K562 (cell line): ENCODE results near the gene SUPT5H. TPM values are rescaled to one million over a fixed set of nuclear protein-coding genes. Genes with fewer than 3 reads are reported as not detected.

Experiments
- ATAC-seq: fragments of 200-7000 bp; cut with Tn5 transposase; 3 replicates; pipeline ENCODE4 v1.9.1; 2020; ENCODE audit warnings: moderate library complexity
- BruUV-seq: library from RNA; stranded (reverse); fragments of 400-500 nt; replicated peaks from 2 replicates; lab custom pipeline; 2021; lab: Mats Ljungman, UMichigan
- CTCF ChIA-PET: fragments of 300-600 bp; formaldehyde crosslinking; extraction: SDS; loops from one replicate; lab custom pipeline; 2021; ENCODE audit warnings: low intra/inter-chr PET ratio; lab: Yijun Ruan, JAX
- POLR2A ChIA-PET: fragments of 300-600, 350-650 bp; sonication (Branson Sonifier 250); formaldehyde crosslinking; extraction: SDS; loops from one replicate; lab custom pipeline; 2021; ENCODE audit warnings: antibody characterized with exemption, inconsistent platforms; lab: Yijun Ruan, JAX
- DNase-seq, 4 experiments: peaks; one replicate each; pipeline versions ENCODE4 v3.0.0 to v3.0.0-alpha.2; 2011 to 2018; ENCODE audit warnings: low spot score in 3 of 4, mixed read lengths in 3 of 4; ENCODE audit errors: extremely low read depth in 1 of 4
- FAIRE-seq: peaks from 2 replicates; lab custom pipeline; 2011; peaks lifted over from hg19 to GRCh38; lab: Jason Lieb, UNC
- H2AFZ ChIP-seq: 2 replicates; pipeline ENCODE4 v1.6.0; 2011; ENCODE audit warnings: low read depth, low read length, control low read depth, inconsistent platforms
- H3K27ac ChIP-seq: fragments of 200-600 bp; 3 replicates; pipeline ENCODE4 v1.8.0; 2011; ENCODE audit warnings: low read depth, mild to moderate bottlenecking, control low read depth, inconsistent platforms, low read length, moderate library complexity, mixed read lengths; ENCODE audit errors: extremely low read depth
- H3K27me3 ChIP-seq, 2 experiments: fragments of 300-600 bp in 1 of 2; 2 replicates in 1 of 2; 3 replicates in 1 of 2; pipeline versions ENCODE4 v1.6.0 to v1.8.0; 2011; ENCODE audit warnings: inconsistent platforms in 2 of 2, low read length in 2 of 2, mild to moderate bottlenecking in 1 of 2, mixed read lengths in 1 of 2, moderate library complexity in 1 of 2; ENCODE audit not compliant: control insufficient read depth in 2 of 2, insufficient read depth in 2 of 2
- H3K36me3 ChIP-seq: fragments of 300-600 bp; 3 replicates; pipeline ENCODE4 v1.8.0; 2011; ENCODE audit warnings: mild to moderate bottlenecking, low read length, inconsistent platforms; ENCODE audit not compliant: control insufficient read depth, insufficient read depth
- H3K4me1 ChIP-seq, 2 experiments: fragments of 200-600 bp in 1 of 2; replicated peaks in 1 of 2; 2 replicates in 1 of 2; 3 replicates in 1 of 2; pipeline versions ENCODE4 v1.5.1 to v1.8.0; 2011; ENCODE audit warnings: inconsistent platforms in 2 of 2, low read length in 2 of 2, mild to moderate bottlenecking in 1 of 2, mixed read lengths in 1 of 2, moderate library complexity in 1 of 2; ENCODE audit not compliant: control insufficient read depth in 2 of 2, insufficient read depth in 2 of 2
- H3K4me2 ChIP-seq: 2 replicates; pipeline ENCODE4 v1.6.1; 2011; ENCODE audit warnings: low read length, control low read depth, inconsistent platforms, mixed read lengths; ENCODE audit not compliant: insufficient read depth
- H3K4me3 ChIP-seq: fragments of 200-600 bp; sonication (generic), shearing (Covaris generic); 2 replicates; pipeline ENCODE4 v1.5.1; 2016; ENCODE audit warnings: control low read depth, inconsistent platforms
- H3K79me2 ChIP-seq: fragments of 200-600 bp; 3 replicates; pipeline ENCODE4 v1.8.0; 2011; ENCODE audit warnings: low read length, inconsistent platforms; ENCODE audit not compliant: control insufficient read depth, insufficient read depth
- H3K9ac ChIP-seq, 2 experiments: 2 replicates each; pipeline versions ENCODE4 v1.6.0 to v1.6.1; 2011; ENCODE audit warnings: low read depth in 2 of 2, low read length in 2 of 2, control low read depth in 1 of 2, inconsistent platforms in 1 of 2, mild to moderate bottlenecking in 1 of 2, mixed read lengths in 1 of 2; ENCODE audit not compliant: insufficient read depth in 1 of 2
- H3K9me1 ChIP-seq: one replicate; pipeline ENCODE4 v1.6.0; 2011; ENCODE audit warnings: inconsistent platforms, mild to moderate bottlenecking, low read length, moderate library complexity; ENCODE audit not compliant: control insufficient read depth, insufficient read depth
- H3K9me3 ChIP-seq: replicated peaks from 2 replicates; pipeline ENCODE4 v1.5.1; 2011; ENCODE audit warnings: low read depth, low read length, inconsistent platforms; ENCODE audit not compliant: control insufficient read depth, insufficient read depth
- H4K20me1 ChIP-seq: replicated peaks from 2 replicates; pipeline ENCODE4 v1.6.1; 2011; ENCODE audit warnings: low read length, inconsistent platforms, mixed read lengths; ENCODE audit not compliant: control insufficient read depth, insufficient read depth
- DDX20 ChIP-seq: fragments of 450-650 bp; IDR thresholded peaks from 2 replicates; pipeline ENCODE4 v1.6.1; 2016; ENCODE audit warnings: missing genetic modification characterization, low read depth, mild to moderate bottlenecking, missing compliant biosample characterization, moderate library complexity
- FOSL1 ChIP-seq: fragments of 200-800 bp; sonication (Bioruptor generic); conservative IDR thresholded peaks from 2 replicates; pipeline ENCODE4 v1.6.1; 2016; ENCODE audit warnings: missing genetic modification characterization, missing compliant biosample characterization
- HMGN3 ChIP-seq: IDR thresholded peaks from 2 replicates; pipeline ENCODE4 v1.6.1; 2011; ENCODE audit warnings: borderline replicate concordance, low read depth, mild to moderate bottlenecking, mixed read lengths, low read length; ENCODE audit not compliant: insufficient read length; ENCODE audit errors: extremely low read depth
- ILK ChIP-seq: fragments of 450-650 bp; IDR thresholded peaks from 2 replicates; pipeline ENCODE4 v1.6.1; 2016; ENCODE audit warnings: missing genetic modification characterization, low read depth, mild to moderate bottlenecking, missing compliant biosample characterization, moderate library complexity, borderline replicate concordance
- MEF2A ChIP-seq: IDR thresholded peaks from 2 replicates; pipeline ENCODE4 v1.6.1; 2011; ENCODE audit warnings: low read depth, mild to moderate bottlenecking, low read length, moderate library complexity; ENCODE audit not compliant: control insufficient read depth
- POLR2A ChIP-seq: fragments of 450-650 bp; conservative IDR thresholded peaks from 2 replicates; pipeline ENCODE4 v1.6.1; 2016
- POLR2AphosphoS2 ChIP-seq: IDR thresholded peaks from 2 replicates; pipeline ENCODE4 v1.6.1; 2012; ENCODE audit warnings: low read length, improper control_type of control experiment
- RCOR1 ChIP-seq, 2 experiments: IDR thresholded peaks; 2 replicates each; pipeline ENCODE4 v1.6.1; 2012; ENCODE audit warnings: low read depth in 2 of 2, low read length in 2 of 2, borderline replicate concordance in 1 of 2, improper control_type of control experiment in 1 of 2
- RHOXF2B ChIP-seq: fragments of 250-450 bp; sonication (Bioruptor Pico); conservative IDR thresholded peaks from 2 replicates; pipeline ENCODE4 v1.5.1; 2021
- TEAD1 ChIP-seq, 2 experiments: fragments of 450-650 bp in 1 of 2; sonication (generic) in 1 of 2; formaldehyde crosslinking; IDR thresholded peaks; 2 replicates each; pipeline versions ENCODE4 v1.4.0 to v1.8.0; 2020 to 2022; ENCODE audit warnings: mild to moderate bottlenecking in 2 of 2, missing genetic modification reagents in 1 of 2
- WGBS: fragments of 100-300 bp; shearing (Covaris generic); methylation state at CpG from one replicate; pipeline ENCODE4 v1.1.6; 2016; ENCODE audit warnings: low coverage, mixed read lengths; ENCODE audit not compliant: insufficient coverage; ENCODE audit errors: missing lambda C conversion rate; 5-methylcytosine and 5-hydroxymethylcytosine counted together
- in situ Hi-C: fragments of 300-500 bp; cut with MboI; formaldehyde crosslinking; loops from 4 replicates; pipeline ENCODE4 v1.15.0; 2018; ENCODE audit warnings: inconsistent platforms, mixed read lengths
- intact Hi-C: fragments of 100-400 bp; cut with micrococcal nuclease; formaldehyde crosslinking; loops from 2 replicates; pipeline ENCODE4 v1.14.2; 2022
- polyA plus RNA-seq, 8 experiments: library from polyadenylated mRNA; depleted of rRNA in 4 of 8; stranded (reverse) in 5 of 8; unstranded in 3 of 8; fragments of >200 nt; fragmentation: Nextera tagmentation in 2 of 8; fragmentation: Illumina TruSeq in 1 of 8; extraction: Ambion mirVana in 2 of 8; extraction: Trizol in 1 of 8; gene quantifications; 2 replicates each; pipeline versions ENCODE4 v1.2.1 to v1.2.3, GENCODE V29; 2011 to 2014; ENCODE audit warnings: inconsistent platforms in 1 of 8, missing spikeins in 1 of 8
- total RNA-seq, 7 experiments: library from RNA; depleted of rRNA in 6 of 7; stranded (reverse); fragments of >200 nt in 6 of 7; fragmentation: Illumina TruSeq in 2 of 7; extraction: Trizol in 2 of 7; gene quantifications; 2 replicates each; pipeline versions ENCODE4 v1.2.1 to v1.2.3, GENCODE V29; 2011 to 2021; ENCODE audit warnings: low replicate concordance in 1 of 7
- TF ChIP-seq, protein P1 (sequence below): fragments of 250-450 bp; sonication (Bioruptor Pico); IDR thresholded peaks from 2 replicates; pipeline ENCODE4 v1.6.1; 2021; ENCODE audit warnings: mild to moderate bottlenecking
- TF ChIP-seq, protein P2 (sequence below): sonication (generic); formaldehyde crosslinking; IDR thresholded peaks from 2 replicates; pipeline ENCODE4 v1.8.0; 2022; ENCODE audit warnings: missing genetic modification reagents, mild to moderate bottlenecking, moderate library complexity, borderline replicate concordance

The SUPT5H gene
- total and polyA plus RNA-seq, 9 of the 15 experiments (the other 6 are each of a cell fraction or from before 2014, with no cell fraction given): 13.3 to 85.9 (median 35.9) TPM

DNA sequence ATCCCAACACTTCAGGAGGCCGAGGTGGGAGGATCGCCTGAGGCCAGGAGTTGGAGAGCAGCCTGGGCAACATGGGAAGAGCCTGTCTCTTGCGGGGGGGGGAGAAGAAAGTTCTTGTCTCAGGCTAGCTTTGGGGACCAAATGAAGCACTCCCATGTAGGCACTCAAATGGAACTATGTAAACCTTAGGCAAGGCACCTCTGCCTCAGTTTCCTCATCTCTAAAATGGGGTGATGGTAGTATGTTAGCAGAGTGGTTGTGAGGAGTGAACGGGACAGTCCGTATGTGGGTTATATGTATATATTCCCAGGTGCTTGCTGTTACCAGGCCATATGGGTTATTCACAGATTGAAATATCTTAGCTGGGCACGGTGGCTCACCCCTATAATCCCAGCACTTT is 46.8 kb downstream of the SUPT5H start (continued):
- TF ChIP-seq HMGN3 (no peak), FOSL1 (tag) (no peak), ILK (no peak), TEAD1 (CRISPR knock-in tag; IDR thresholded peaks at IDR 0.05) (no peak), POLR2AphosphoS2 (no peak), MEF2A (no peak), POLR2A (peak; percentile 51; the same call in 1 of the 2 replicates), RCOR1 (IDR thresholded peaks at IDR 0.05; ENCODE audit: borderline replicate concordance in 1 of 2, low read depth in 2 of 2, low read length in 2 of 2) (no peak), DDX20 (no peak)
- TF ChIP-seq, protein P1, sequence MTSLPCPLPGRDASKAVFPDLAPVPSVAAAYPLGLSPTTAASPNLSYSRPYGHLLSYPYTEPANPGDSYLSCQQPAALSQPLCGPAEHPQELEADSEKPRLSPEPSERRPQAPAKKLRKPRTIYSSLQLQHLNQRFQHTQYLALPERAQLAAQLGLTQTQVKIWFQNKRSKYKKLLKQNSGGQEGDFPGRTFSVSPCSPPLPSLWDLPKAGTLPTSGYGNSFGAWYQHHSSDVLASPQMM: no peak

DNA sequence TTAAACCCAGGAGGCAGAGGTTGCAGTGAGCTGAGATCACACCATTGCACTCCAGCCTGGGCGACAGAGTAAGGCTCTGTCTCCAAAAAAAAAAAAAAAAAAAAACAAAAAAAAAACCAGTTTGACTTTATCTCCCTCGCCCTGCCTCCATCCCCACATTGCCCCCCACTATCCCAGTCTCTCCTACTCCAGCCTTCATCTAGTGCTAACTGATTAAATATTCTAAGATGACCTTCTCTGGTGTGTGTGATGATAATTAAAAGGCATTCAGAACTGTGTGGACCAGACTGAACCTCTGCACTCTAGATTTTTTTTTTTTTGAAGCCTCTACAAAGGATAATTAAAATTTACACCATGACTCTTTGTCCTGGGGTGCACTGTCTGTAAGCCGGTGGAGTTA is 47.4 kb downstream of the SUPT5H start:
- Histone ChIP-seq H3K9ac (no peak overlapping the region), H4K20me1 (no peaks in the 10 kb centered on the region), H3K79me2 (no peaks in the 10 kb centered on the region), H3K27me3 (no peaks in the 10 kb centered on the region), H2AFZ (no peak overlapping the region), H3K27ac (no peak overlapping the region), H3K4me3 (no peak overlapping the region), H3K4me2 (no peak overlapping the region), H3K4me1 (peaks cover 0 to 6% of the 10 kb centered on the region in 2 experiments; a peak in 2 of 5 replicates), H3K9me3 (no peaks in the 10 kb centered on the region), H3K9me1 (no peaks in the 10 kb centered on the region), H3K36me3 (peaks cover 42% of the 10 kb centered on the region; the same call in 2 of the 3 replicates)
- intact Hi-C loops: no loop called here
- no peak for FAIRE-seq
- POLR2A ChIA-PET: interaction anchor here (0.6 to 1.2 kb wide), 4 partner anchors 9 to 57 kb away, joined by 3 to 6 read pairs (median 3); partner anchors contain the start of genes RPS16, SELENOV and TIMM50
- no peak; the same call in 2 of the 3 replicates for ATAC-seq
- no TSS peak for BruUV-seq
- CTCF ChIA-PET: no interaction called here
- no peak for DNase-seq
- 53% methylated on average over 2 of the region's 3 CpGs for WGBS
- in situ Hi-C loops: no loop called here
- TF ChIP-seq, protein P2, sequence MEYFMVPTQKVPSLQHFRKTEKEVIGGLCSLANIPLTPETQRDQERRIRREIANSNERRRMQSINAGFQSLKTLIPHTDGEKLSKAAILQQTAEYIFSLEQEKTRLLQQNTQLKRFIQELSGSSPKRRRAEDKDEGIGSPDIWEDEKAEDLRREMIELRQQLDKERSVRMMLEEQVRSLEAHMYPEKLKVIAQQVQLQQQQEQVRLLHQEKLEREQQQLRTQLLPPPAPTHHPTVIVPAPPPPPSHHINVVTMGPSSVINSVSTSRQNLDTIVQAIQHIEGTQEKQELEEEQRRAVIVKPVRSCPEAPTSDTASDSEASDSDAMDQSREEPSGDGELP (CRISPR knock-in tag): no peak
- TF ChIP-seq POLR2A (0 out of 2 replicates have a peak, but pooled peaks have one; percentile 0), RHOXF2B (CRISPR knock-in tag) (no peak)
